SH-SY5Y (cell line): ENCODE data around the gene AGAP1.

Experiments
- GATA2 ChIP-seq: IDR thresholded peaks from 2 replicates; pipeline ENCODE4 v1.6.1; 2011; ENCODE audit warnings: mild to moderate bottlenecking, low read depth, low read length
- GATA3 ChIP-seq: IDR thresholded peaks from 2 replicates; pipeline ENCODE4 v1.6.1; 2011; ENCODE audit warnings: low read depth, mild to moderate bottlenecking, low read length, moderate library complexity

- no peak for TF ChIP-seq GATA2
- TF ChIP-seq GATA3: no peak
Measured at GRCh38 chr2:236107536-236107935, 613.7 kb downstream of the AGAP1 start.
